GM23338 (cell line): ENCODE data around the gene SERINC4. TPM values are rescaled to one million over a fixed set of nuclear protein-coding genes. Genes with fewer than 3 reads are reported as not detected.

Experiments used
- ATAC-seq: fragments of 200-7000 bp; cut with Tn5 transposase; 3 replicates; pipeline ENCODE4 v1.9.1; 2020
- DNase-seq: peaks from one replicate; pipeline ENCODE4 v3.0.0-alpha.2; 2015; ENCODE audit warnings: low spot score
- H2AFZ ChIP-seq: fragments of 200-600 bp; sonication (generic); 2 replicates; pipeline ENCODE4 v1.8.0; 2016; ENCODE audit warnings: antibody characterized with exemption, mild to moderate bottlenecking, moderate library complexity
- H3F3A ChIP-seq: fragments of 200-600 bp; sonication (generic); replicated peaks from 2 replicates; pipeline ENCODE4 v1.8.0; 2017; ENCODE audit warnings: antibody characterized with exemption, mixed run types, low read depth
- H3K27ac ChIP-seq: fragments of 200-600 bp; sonication (generic); 2 replicates; pipeline ENCODE4 v1.6.1; 2016; ENCODE audit warnings: low read depth
- H3K27me3 ChIP-seq: fragments of 200-600 bp; sonication (generic); 2 replicates; pipeline ENCODE4 v1.8.0; 2016; ENCODE audit warnings: mild to moderate bottlenecking, mixed run types, moderate library complexity; ENCODE audit not compliant: insufficient read depth
- H3K36me3 ChIP-seq: fragments of 200-600 bp; sonication (generic); 2 replicates; pipeline ENCODE4 v1.8.0; 2016; ENCODE audit warnings: mild to moderate bottlenecking; ENCODE audit not compliant: insufficient read depth
- H3K4me1 ChIP-seq: fragments of 200-600 bp; sonication (generic); 2 replicates; pipeline ENCODE4 v1.8.0; 2016; ENCODE audit warnings: mild to moderate bottlenecking, moderate library complexity; ENCODE audit not compliant: insufficient read depth
- H3K4me2 ChIP-seq: fragments of 200-600 bp; sonication (generic); 2 replicates; pipeline ENCODE4 v1.7.1; 2017; ENCODE audit warnings: mixed run types
- H3K4me3 ChIP-seq: fragments of 200-600 bp; sonication (generic); 2 replicates; pipeline ENCODE4 v1.6.1; 2016; ENCODE audit warnings: mixed run types
- H3K79me2 ChIP-seq: fragments of 200-600 bp; sonication (generic); replicated peaks from 2 replicates; pipeline ENCODE4 v1.8.0; 2017; ENCODE audit warnings: mild to moderate bottlenecking; ENCODE audit not compliant: insufficient read depth
- H3K9me2 ChIP-seq: fragments of 200-600 bp; sonication (generic); 2 replicates; pipeline ENCODE4 v1.8.0; 2017; ENCODE audit not compliant: insufficient read depth
- H4K20me1 ChIP-seq: fragments of 200-600 bp; sonication (generic); replicated peaks from 2 replicates; pipeline ENCODE4 v1.8.0; 2017; ENCODE audit warnings: mild to moderate bottlenecking; ENCODE audit not compliant: insufficient read depth
- H3K27ac Mint-ChIP-seq: 2 replicates; pipeline ENCODE4 v1.8.0; 2020; ENCODE audit warnings: inconsistent platforms, mild to moderate bottlenecking, moderate library complexity, mixed read lengths
- H3K27me3 Mint-ChIP-seq: 3 replicates; pipeline ENCODE4 v1.8.0; 2022; ENCODE audit warnings: low read depth, mild to moderate bottlenecking, moderate library complexity, mixed read lengths, inconsistent platforms; ENCODE audit not compliant: insufficient read depth, poor library complexity
- H3K36me3 Mint-ChIP-seq: 3 replicates; pipeline ENCODE4 v1.8.0; 2021; ENCODE audit warnings: low read depth, mild to moderate bottlenecking, inconsistent platforms, moderate library complexity, mixed read lengths
- H3K4me1 Mint-ChIP-seq: 3 replicates; pipeline ENCODE4 v1.8.0; 2020; ENCODE audit warnings: mild to moderate bottlenecking, inconsistent platforms, mixed read lengths
- H3K4me3 Mint-ChIP-seq: 3 replicates; pipeline ENCODE4 v1.8.0; 2021; ENCODE audit warnings: moderate library complexity, mild to moderate bottlenecking, inconsistent platforms, mixed read lengths
- H3K9me3 Mint-ChIP-seq: 3 replicates; pipeline ENCODE4 v1.8.0; 2020; ENCODE audit warnings: moderate library complexity, mild to moderate bottlenecking, inconsistent platforms, mixed read lengths
- CREB1 ChIP-seq: fragments of 250-450 bp; sonication (Bioruptor Pico); IDR thresholded peaks from 2 replicates; pipeline ENCODE4 v1.5.0; 2020; ENCODE audit warnings: low read depth, mild to moderate bottlenecking, moderate library complexity
- EZH2 ChIP-seq: fragments of 200-600 bp; sonication (generic); IDR thresholded peaks from one replicate; pipeline ENCODE4 v1.8.0; 2017; ENCODE audit warnings: antibody characterized with exemption, mild to moderate bottlenecking, low read depth; ENCODE audit not compliant: unreplicated experiment
- JUNB ChIP-seq: IDR thresholded peaks from one replicate; pipeline ENCODE4 v1.6.1; 2016; ENCODE audit warnings: antibody characterized with exemption; ENCODE audit not compliant: unreplicated experiment
- NANOG ChIP-seq: IDR thresholded peaks from 2 replicates; pipeline ENCODE4 v1.6.1; 2016; ENCODE audit warnings: antibody characterized with exemption, borderline replicate concordance
- POLR2AphosphoS5 ChIP-seq: IDR thresholded peaks from 2 replicates; pipeline ENCODE4 v1.6.1; 2016; ENCODE audit warnings: antibody characterized with exemption, low read depth
- STAT1 ChIP-seq: IDR thresholded peaks from one replicate; pipeline ENCODE4 v1.6.1; 2016; ENCODE audit warnings: antibody characterized with exemption; ENCODE audit not compliant: unreplicated experiment
- ZNF331 ChIP-seq: fragments of 250-450 bp; sonication (Bioruptor Pico); IDR thresholded peaks from 2 replicates; pipeline ENCODE4 v1.5.0; 2020; ENCODE audit warnings: low read depth, mild to moderate bottlenecking, moderate library complexity
- polyA plus RNA-seq: library from polyadenylated mRNA; unstranded; fragments of >200 nt; fragmentation: Nextera tagmentation; extraction: Ambion mirVana; gene quantifications from 2 replicates; pipeline ENCODE4 v1.2.1, GENCODE V29; 2016
- total RNA-seq: library from RNA; depleted of rRNA; stranded (reverse); fragments of >200 nt; shearing (Covaris generic); gene quantifications from 2 replicates; pipeline ENCODE4 v1.2.3, GENCODE V29; 2014
- TF ChIP-seq, protein P1 (sequence below): fragments of 250-450 bp; sonication (Bioruptor Pico); IDR thresholded peaks from 2 replicates; pipeline ENCODE4 v1.5.0; 2020; ENCODE audit warnings: mild to moderate bottlenecking, moderate library complexity
- TF ChIP-seq, protein P2 (sequence below), 2 experiments: fragments of 200-600 bp in 1 of 2; sonication (generic) in 1 of 2; conservative IDR thresholded peaks; 2 replicates each; pipeline versions ENCODE4 v1.5.1 to v1.6.1; 2016 to 2017; ENCODE audit warnings: antibody characterized with exemption in 2 of 2, low read depth in 2 of 2, mild to moderate bottlenecking in 2 of 2, moderate library complexity in 1 of 2
- TF ChIP-seq, protein P3 (sequence below): IDR thresholded peaks from 2 replicates; pipeline ENCODE4 v1.6.1; 2016; ENCODE audit warnings: antibody characterized with exemption

Gene SERINC4
- total and polyA plus RNA-seq, 2 experiments from 2014 or later: not detected

DNA sequence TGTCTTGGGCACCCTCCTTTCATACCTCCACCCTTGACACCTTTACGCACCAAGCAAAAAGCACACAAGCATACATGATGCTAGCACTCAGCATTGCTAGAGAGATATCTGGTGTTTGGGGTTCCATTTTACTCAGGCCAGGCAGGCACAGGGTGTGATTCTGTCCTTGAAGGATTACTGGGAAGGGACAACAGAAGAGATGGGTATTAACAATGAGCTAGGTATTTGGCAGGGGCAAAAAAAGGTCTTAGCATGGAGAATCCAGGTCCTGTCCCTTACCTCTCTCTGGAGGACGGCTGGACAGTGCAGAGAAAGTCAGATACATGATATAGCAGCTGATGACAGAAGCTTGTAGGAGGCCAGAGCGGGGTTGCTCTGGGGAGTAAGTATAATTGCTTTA, 3.5 kb downstream of the SERINC4 start (continued):
- TF ChIP-seq, protein P1, sequence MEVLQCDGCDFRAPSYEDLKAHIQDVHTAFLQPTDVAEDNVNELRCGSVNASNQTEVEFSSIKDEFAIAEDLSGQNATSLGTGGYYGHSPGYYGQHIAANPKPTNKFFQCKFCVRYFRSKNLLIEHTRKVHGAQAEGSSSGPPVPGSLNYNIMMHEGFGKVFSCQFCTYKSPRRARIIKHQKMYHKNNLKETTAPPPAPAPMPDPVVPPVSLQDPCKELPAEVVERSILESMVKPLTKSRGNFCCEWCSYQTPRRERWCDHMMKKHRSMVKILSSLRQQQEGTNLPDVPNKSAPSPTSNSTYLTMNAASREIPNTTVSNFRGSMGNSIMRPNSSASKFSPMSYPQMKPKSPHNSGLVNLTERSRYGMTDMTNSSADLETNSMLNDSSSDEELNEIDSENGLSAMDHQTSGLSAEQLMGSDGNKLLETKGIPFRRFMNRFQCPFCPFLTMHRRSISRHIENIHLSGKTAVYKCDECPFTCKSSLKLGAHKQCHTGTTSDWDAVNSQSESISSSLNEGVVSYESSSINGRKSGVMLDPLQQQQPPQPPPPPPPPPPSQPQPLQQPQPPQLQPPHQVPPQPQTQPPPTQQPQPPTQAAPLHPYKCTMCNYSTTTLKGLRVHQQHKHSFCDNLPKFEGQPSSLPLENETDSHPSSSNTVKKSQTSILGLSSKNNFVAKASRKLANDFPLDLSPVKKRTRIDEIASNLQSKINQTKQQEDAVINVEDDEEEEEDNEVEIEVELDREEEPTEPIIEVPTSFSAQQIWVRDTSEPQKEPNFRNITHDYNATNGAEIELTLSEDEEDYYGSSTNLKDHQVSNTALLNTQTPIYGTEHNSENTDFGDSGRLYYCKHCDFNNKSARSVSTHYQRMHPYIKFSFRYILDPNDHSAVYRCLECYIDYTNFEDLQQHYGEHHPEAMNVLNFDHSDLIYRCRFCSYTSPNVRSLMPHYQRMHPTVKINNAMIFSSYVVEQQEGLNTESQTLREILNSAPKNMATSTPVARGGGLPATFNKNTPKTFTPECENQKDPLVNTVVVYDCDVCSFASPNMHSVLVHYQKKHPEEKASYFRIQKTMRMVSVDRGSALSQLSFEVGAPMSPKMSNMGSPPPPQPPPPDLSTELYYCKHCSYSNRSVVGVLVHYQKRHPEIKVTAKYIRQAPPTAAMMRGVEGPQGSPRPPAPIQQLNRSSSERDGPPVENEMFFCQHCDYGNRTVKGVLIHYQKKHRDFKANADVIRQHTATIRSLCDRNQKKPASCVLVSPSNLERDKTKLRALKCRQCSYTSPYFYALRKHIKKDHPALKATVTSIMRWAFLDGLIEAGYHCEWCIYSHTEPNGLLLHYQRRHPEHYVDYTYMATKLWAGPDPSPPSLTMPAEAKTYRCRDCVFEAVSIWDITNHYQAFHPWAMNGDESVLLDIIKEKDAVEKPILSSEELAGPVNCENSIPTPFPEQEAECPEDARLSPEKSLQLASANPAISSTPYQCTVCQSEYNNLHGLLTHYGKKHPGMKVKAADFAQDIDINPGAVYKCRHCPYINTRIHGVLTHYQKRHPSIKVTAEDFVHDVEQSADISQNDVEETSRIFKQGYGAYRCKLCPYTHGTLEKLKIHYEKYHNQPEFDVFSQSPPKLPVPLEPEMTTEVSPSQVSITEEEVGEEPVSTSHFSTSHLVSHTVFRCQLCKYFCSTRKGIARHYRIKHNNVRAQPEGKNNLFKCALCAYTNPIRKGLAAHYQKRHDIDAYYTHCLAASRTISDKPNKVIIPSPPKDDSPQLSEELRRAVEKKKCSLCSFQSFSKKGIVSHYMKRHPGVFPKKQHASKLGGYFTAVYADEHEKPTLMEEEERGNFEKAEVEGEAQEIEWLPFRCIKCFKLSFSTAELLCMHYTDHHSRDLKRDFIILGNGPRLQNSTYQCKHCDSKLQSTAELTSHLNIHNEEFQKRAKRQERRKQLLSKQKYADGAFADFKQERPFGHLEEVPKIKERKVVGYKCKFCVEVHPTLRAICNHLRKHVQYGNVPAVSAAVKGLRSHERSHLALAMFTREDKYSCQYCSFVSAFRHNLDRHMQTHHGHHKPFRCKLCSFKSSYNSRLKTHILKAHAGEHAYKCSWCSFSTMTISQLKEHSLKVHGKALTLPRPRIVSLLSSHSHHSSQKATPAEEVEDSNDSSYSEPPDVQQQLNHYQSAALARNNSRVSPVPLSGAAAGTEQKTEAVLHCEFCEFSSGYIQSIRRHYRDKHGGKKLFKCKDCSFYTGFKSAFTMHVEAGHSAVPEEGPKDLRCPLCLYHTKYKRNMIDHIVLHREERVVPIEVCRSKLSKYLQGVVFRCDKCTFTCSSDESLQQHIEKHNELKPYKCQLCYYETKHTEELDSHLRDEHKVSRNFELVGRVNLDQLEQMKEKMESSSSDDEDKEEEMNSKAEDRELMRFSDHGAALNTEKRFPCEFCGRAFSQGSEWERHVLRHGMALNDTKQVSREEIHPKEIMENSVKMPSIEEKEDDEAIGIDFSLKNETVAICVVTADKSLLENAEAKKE (CRISPR knock-in tag): no peak
- TF ChIP-seq NANOG: no peak

DNA sequence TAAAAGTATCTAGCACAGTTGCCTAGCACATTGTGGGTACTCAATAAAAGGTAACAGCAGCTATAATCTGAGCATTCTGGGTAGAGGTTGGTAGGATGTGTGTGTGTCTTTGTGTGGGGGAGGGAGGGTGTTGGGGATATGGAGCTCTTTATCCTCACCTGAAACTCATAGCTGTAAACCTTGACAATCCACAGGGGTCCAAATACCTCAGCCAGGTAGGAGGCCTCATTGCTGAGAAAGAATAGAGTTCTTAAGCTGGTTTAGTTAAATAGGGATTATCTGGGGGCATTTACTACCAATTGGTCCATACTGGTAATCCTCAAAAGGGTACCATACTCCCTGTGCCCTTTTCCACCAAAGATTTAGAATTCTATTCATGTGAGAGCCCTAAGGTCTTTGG, 4.0 kb downstream of the SERINC4 start:
- peak overlapping the region; percentile 5; the same call in 1 of the 2 replicates for H3K27ac Mint-ChIP-seq
- no peak for TF ChIP-seq POLR2AphosphoS5
- TF ChIP-seq STAT1: no peak
- TF ChIP-seq, protein P2, sequence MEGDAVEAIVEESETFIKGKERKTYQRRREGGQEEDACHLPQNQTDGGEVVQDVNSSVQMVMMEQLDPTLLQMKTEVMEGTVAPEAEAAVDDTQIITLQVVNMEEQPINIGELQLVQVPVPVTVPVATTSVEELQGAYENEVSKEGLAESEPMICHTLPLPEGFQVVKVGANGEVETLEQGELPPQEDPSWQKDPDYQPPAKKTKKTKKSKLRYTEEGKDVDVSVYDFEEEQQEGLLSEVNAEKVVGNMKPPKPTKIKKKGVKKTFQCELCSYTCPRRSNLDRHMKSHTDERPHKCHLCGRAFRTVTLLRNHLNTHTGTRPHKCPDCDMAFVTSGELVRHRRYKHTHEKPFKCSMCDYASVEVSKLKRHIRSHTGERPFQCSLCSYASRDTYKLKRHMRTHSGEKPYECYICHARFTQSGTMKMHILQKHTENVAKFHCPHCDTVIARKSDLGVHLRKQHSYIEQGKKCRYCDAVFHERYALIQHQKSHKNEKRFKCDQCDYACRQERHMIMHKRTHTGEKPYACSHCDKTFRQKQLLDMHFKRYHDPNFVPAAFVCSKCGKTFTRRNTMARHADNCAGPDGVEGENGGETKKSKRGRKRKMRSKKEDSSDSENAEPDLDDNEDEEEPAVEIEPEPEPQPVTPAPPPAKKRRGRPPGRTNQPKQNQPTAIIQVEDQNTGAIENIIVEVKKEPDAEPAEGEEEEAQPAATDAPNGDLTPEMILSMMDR (conservative IDR thresholded peaks at IDR 0.05; ENCODE audit: low read depth in 2 of 2): no peak
- TF ChIP-seq, protein P3, sequence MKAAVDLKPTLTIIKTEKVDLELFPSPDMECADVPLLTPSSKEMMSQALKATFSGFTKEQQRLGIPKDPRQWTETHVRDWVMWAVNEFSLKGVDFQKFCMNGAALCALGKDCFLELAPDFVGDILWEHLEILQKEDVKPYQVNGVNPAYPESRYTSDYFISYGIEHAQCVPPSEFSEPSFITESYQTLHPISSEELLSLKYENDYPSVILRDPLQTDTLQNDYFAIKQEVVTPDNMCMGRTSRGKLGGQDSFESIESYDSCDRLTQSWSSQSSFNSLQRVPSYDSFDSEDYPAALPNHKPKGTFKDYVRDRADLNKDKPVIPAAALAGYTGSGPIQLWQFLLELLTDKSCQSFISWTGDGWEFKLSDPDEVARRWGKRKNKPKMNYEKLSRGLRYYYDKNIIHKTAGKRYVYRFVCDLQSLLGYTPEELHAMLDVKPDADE: no peak
- no peak for TF ChIP-seq ZNF331 (CRISPR knock-in tag)
- no peak for TF ChIP-seq EZH2
- no peak for TF ChIP-seq JUNB
- no peak for TF ChIP-seq NANOG
- no peak for TF ChIP-seq CREB1 (CRISPR knock-in tag)
- Histone ChIP-seq H3K36me3 (peaks cover 21% of the 10 kb centered on the region), H2AFZ (no peak overlapping the region), H3K4me1 (peaks cover 38% of the 10 kb centered on the region), H3F3A (peaks cover 37% of the 10 kb centered on the region), H3K79me2 (peaks cover 22% of the 10 kb centered on the region), H3K4me2 (peak overlapping the region; percentile 68; the same call in 1 of the 2 replicates), H4K20me1 (peaks cover 19% of the 10 kb centered on the region; the same call in 1 of the 2 replicates), H3K27me3 (no peaks in the 10 kb centered on the region), H3K27ac (peak overlapping the region; percentile 65; the same call in 1 of the 2 replicates), H3K9me2 (no peaks in the 10 kb centered on the region), H3K4me3 (0 out of 2 replicates have a peak overlapping the region, but pooled peaks have one; percentile 26)
- peaks cover 78% of the 10 kb centered on the region for H3K36me3 Mint-ChIP-seq
- peak overlapping the region; percentile 28; the same call in 2 of the 3 replicates for H3K4me3 Mint-ChIP-seq
- H3K27me3 Mint-ChIP-seq: peaks cover 36% of the 10 kb centered on the region
- H3K9me3 Mint-ChIP-seq: no peaks in the 10 kb centered on the region
- peaks cover 56% of the 10 kb centered on the region for H3K4me1 Mint-ChIP-seq
- peak; percentile 5 for ATAC-seq
- peak; percentile 59 for DNase-seq
